Prostate gland (tissue), 2 donors: Measurements from ENCODE around the gene MYO9B.

ENCODE experiments used
- POLR2A ChIP-seq: fragments of 450-650 bp; IDR thresholded peaks from one replicate; pipeline ENCODE4 v1.6.1; 2016; ENCODE audit warnings: antibody characterized with exemption, mild to moderate bottlenecking
- POLR2AphosphoS5 ChIP-seq: sonication (generic); formaldehyde crosslinking; IDR thresholded peaks from one replicate; pipeline ENCODE4 v1.6.1; 2017; ENCODE audit warnings: antibody characterized with exemption
- TF ChIP-seq, protein P1 (sequence below), 4 experiments: fragments of 200-600 bp in 2 of 4; fragments of 450-650 bp in 2 of 4; sonication (generic) in 2 of 4; IDR thresholded peaks; 1 replicate in 3 of 4; 2 replicates in 1 of 4; pipeline ENCODE4 v1.5.1; 2016 to 2019; ENCODE audit warnings: antibody characterized with exemption in 4 of 4, mild to moderate bottlenecking in 2 of 4, moderate library complexity in 2 of 4

GRCh38 chr19:17200408-17201079 is 125.0 kb downstream of the MYO9B start:
- TF ChIP-seq POLR2A: no peak
- TF ChIP-seq, protein P1, sequence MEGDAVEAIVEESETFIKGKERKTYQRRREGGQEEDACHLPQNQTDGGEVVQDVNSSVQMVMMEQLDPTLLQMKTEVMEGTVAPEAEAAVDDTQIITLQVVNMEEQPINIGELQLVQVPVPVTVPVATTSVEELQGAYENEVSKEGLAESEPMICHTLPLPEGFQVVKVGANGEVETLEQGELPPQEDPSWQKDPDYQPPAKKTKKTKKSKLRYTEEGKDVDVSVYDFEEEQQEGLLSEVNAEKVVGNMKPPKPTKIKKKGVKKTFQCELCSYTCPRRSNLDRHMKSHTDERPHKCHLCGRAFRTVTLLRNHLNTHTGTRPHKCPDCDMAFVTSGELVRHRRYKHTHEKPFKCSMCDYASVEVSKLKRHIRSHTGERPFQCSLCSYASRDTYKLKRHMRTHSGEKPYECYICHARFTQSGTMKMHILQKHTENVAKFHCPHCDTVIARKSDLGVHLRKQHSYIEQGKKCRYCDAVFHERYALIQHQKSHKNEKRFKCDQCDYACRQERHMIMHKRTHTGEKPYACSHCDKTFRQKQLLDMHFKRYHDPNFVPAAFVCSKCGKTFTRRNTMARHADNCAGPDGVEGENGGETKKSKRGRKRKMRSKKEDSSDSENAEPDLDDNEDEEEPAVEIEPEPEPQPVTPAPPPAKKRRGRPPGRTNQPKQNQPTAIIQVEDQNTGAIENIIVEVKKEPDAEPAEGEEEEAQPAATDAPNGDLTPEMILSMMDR (IDR thresholded peaks at IDR 0.05): no peak
- no peak for TF ChIP-seq POLR2AphosphoS5
